Stimulated activated effector memory CD8-positive, alpha-beta T cell treated with anti-CD3 and anti-CD28 coated beads, Interleukin-12 subunit alpha, Interleukin-12 subunit beta, amount 100 ng/mL, for 72 hours (primary cell): ENCODE results near the gene GTPBP2.

Experiments used
- ATAC-seq: fragments of 150-1000 bp; cut with Tn5 transposase; 2 replicates; pipeline ENCODE4 v1.10.0; 2021
- DNase-seq, 2 donors: peaks; one replicate each; pipeline ENCODE4 v3.0.0; 2021 to 2022; ENCODE audit warnings: low spot score in 2 of 2
- H3K27ac Mint-ChIP-seq: one replicate; pipeline ENCODE4 v1.8.0; 2022; ENCODE audit warnings: mild to moderate bottlenecking, mixed read lengths
- H3K36me3 Mint-ChIP-seq: one replicate; pipeline ENCODE4 v1.8.0; 2022; ENCODE audit warnings: mild to moderate bottlenecking, mixed read lengths
- H3K4me1 Mint-ChIP-seq: one replicate; pipeline ENCODE4 v1.8.0; 2022; ENCODE audit warnings: mixed read lengths
- H3K4me3 Mint-ChIP-seq: one replicate; pipeline ENCODE4 v1.8.0; 2022; ENCODE audit warnings: mild to moderate bottlenecking, mixed read lengths
- H3K9me3 Mint-ChIP-seq: one replicate; pipeline ENCODE4 v1.8.0; 2022; ENCODE audit warnings: mixed read lengths

Gene GTPBP2, protein sequence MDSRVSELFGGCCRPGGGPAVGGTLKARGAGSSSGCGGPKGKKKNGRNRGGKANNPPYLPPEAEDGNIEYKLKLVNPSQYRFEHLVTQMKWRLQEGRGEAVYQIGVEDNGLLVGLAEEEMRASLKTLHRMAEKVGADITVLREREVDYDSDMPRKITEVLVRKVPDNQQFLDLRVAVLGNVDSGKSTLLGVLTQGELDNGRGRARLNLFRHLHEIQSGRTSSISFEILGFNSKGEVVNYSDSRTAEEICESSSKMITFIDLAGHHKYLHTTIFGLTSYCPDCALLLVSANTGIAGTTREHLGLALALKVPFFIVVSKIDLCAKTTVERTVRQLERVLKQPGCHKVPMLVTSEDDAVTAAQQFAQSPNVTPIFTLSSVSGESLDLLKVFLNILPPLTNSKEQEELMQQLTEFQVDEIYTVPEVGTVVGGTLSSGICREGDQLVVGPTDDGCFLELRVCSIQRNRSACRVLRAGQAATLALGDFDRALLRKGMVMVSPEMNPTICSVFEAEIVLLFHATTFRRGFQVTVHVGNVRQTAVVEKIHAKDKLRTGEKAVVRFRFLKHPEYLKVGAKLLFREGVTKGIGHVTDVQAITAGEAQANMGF

DNA sequence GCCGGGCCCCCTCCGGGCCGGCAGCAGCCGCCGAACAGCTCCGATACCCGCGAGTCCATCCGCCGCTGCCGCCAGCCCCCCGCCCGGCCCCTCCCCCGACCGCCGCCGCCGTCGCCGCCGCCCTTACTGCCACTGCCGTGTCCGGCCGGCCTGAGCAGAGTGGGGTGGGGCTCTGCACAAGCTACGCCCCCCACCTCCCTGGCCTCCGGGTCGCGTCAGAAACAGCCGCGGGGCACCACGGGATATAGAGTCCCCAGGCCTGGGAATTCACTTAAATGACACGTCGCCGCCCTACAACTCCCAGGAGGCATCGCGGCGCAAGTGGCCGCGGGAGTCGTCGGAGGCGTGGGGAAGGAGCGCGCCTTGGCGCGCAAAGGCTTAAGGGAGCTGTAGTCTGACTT, at the start of gene GTPBP2:
Gene GTPBP2, minus strand, starts transcription at position 161 of the 401 bp plus-strand sequence. Its CDS starts 102 bp downstream, at position 59.
- Mint-ChIP-seq H3K4me1 (peaks cover 43% of the 10 kb centered on the region), H3K27ac (peak within 1 kb of the TSS; percentile 98), H3K36me3 (peaks cover 57% of the 10 kb centered on the region), H3K9me3 (no peaks in the 10 kb centered on the region), H3K4me3 (peak within 1 kb of the TSS; percentile 95)
- ATAC-seq (peak; percentile 89), DNase-seq (peak; percentile 85 to 96)

DNA sequence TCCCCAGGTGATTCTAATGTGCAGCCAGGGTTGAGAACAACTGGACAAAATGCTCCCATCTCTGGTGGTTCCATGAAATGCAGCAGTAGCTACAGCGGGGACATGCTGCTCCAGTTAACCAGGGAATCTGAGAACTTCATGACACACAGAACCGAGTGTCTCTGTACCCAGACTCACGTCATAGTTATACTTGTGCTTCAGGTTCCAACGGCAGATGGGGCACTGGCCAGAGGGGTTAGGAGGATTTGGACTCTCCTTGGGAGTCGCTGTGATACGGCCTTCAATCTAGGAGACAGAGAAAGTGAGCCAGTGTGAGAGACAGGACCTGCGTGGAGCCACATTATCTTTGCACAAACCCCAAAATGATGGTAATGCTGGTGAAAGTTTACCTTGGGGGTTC, 49.3 kb upstream of the GTPBP2 start:
- H3K9me3 Mint-ChIP-seq: no peaks in the 10 kb centered on the region
- DNase-seq (no peak), ATAC-seq (no peak)
- peaks cover 81% of the 10 kb centered on the region for H3K36me3 Mint-ChIP-seq
- H3K4me1 Mint-ChIP-seq: peaks cover 11% of the 10 kb centered on the region
- H3K4me3 Mint-ChIP-seq: no peak overlapping the region
- H3K27ac Mint-ChIP-seq: no peak overlapping the region

DNA sequence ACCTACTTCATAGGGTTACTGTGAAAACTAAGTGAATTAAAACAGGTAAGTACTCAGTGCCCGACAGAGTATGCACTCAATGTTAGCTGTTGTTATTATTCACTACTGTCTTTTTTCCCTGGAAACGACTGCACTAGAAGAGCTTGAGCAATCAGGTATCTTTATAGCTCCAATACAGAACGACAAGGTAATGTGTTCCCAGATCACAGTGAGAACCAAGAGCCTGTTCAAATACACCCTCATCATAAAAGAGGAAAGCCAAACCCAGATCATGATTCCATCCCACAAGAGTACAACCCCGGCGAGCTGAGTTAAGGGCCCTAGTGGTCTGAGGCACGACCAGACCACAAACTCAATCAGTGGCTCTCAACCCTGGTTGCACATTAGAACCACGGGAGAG, 48.7 kb upstream of the GTPBP2 start:
- Mint-ChIP-seq H3K36me3 (peaks cover 87% of the 10 kb centered on the region), H3K27ac (no peak overlapping the region)
- no peak for ATAC-seq

DNA sequence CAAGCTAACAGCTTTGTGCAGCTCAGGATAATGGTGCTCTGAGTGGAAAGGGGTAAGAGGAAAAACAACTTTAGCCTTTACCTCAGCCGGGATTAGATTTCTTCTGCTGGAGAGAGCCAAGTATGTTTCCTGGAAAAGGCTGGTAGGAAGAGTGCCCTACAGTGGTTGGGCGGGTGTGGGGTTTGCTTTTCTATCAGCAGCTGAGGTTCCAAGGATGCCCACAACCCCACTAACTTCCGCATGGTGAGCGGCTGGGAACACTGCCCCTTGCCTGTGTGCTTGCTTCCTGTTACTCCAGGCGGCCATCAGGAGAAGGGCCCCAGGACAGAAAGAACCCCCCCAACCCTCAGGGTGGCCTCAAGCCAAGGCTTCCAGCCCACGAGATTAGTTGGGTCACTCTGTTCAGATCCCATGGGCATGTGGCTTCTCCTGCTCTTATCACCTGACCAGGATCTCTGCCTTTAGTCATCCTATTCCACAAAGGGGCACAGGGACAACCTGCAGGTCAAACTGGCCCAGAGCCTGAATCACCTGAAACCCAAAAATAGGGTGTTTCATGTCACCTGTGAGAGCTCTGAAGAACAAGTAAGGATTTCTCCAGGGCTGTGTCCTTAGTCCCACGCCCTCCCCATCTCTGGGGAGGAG, 48.0 kb upstream of the GTPBP2 start:
- no peaks in the 10 kb centered on the region for H3K4me1 Mint-ChIP-seq
- H3K4me3 Mint-ChIP-seq: no peak overlapping the region
- ATAC-seq (no peak), DNase-seq (no peak)
- peaks cover 94% of the 10 kb centered on the region for H3K36me3 Mint-ChIP-seq
- no peak overlapping the region for H3K27ac Mint-ChIP-seq
- H3K9me3 Mint-ChIP-seq: no peaks in the 10 kb centered on the region

More for the DNA sequence above, 48.7 kb upstream of the GTPBP2 start:
- Mint-ChIP-seq H3K4me1 (peaks cover 5% of the 10 kb centered on the region), H3K4me3 (no peak overlapping the region), H3K9me3 (no peaks in the 10 kb centered on the region)
- no peak for DNase-seq

DNA sequence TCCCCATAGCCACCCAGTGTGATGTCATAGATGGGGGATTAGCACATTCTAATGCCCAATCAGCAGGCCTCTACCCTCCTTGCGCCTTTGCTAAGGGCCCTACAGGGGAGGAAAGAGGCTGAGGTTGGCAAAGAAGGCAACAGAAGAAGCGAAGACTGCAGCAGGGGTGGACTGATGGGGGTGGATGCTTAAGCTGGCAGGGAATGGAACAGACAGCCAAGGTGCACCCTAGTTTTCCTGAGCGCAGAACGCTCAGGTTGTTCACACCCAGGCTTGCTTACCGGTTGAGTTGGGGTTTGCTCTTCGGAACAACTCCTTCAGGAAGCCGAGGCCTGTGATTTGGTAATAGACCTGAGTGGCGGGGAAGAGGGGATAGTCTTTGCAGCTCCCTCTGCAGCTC, 45.9 kb upstream of the GTPBP2 start:
- ATAC-seq (no peak), DNase-seq (no peak)
- no peak overlapping the region for H3K4me3 Mint-ChIP-seq
- H3K27ac Mint-ChIP-seq: peak overlapping the region; percentile 56
- H3K9me3 Mint-ChIP-seq: no peaks in the 10 kb centered on the region
- H3K4me1 Mint-ChIP-seq: peaks cover 8% of the 10 kb centered on the region
- H3K36me3 Mint-ChIP-seq: peaks cover 86% of the 10 kb centered on the region

DNA sequence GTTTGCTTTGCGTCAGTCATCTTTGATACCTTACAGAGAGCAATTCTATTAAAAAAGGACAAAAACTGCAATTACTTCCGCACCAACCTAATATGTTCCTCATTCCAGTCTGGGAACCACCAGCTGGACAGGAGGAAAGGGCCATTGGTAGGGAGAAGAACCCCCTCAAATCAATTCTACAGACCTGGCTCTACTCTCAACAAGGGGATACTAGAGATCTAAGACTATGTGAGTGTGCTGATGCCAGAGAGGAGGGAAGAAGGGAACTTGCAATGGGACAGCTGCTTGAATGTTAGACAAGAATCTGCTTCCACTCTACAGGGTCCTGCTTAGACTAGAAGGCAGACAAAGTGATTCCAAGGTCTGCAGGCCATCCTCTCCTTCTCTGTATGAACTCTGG, 45.2 kb upstream of the GTPBP2 start:
- no peak overlapping the region for H3K4me3 Mint-ChIP-seq
- H3K36me3 Mint-ChIP-seq: peaks cover 81% of the 10 kb centered on the region
- H3K27ac Mint-ChIP-seq: peak overlapping the region; percentile 56
- ATAC-seq (no peak), DNase-seq (no peak)
- no peaks in the 10 kb centered on the region for H3K9me3 Mint-ChIP-seq
- peaks cover 12% of the 10 kb centered on the region for H3K4me1 Mint-ChIP-seq

DNA sequence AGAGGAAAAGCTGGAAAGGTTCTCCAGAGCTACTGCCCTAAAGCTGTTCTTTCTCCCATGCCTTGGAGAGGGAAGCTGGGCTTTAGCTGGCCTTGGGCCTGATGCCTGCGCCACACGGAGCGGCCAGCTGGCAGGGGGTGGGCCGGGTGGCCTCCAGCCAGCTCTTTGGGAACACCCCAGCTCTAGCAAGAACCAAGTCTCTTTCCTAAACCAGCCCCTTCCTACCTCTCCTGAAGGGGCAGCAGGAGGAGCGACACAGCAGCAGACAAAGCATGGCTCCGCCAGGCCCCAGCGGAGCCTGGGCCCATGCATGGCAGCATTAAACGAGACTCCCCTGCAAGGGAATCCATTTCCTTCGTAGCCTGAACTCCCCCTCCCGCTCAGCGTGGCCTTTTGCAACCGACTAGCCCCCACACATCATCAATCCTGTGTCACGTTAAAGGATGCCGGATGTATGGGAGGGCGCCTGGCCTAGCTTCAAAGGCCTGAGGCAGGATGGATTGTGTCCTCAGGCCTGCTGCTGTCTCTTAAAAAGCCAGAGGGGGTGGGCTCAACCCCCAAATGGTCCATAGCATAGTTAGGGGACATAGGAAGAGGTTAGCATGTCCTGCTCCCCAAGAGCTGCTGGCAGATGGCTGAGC, 44.5 kb upstream of the GTPBP2 start:
- Mint-ChIP-seq H3K4me1 (peaks cover 14% of the 10 kb centered on the region), H3K36me3 (peaks cover 74% of the 10 kb centered on the region), H3K27ac (peak overlapping the region; percentile 63), H3K4me3 (no peak overlapping the region), H3K9me3 (no peaks in the 10 kb centered on the region)
- ATAC-seq (no peak), DNase-seq (no peak)

DNA sequence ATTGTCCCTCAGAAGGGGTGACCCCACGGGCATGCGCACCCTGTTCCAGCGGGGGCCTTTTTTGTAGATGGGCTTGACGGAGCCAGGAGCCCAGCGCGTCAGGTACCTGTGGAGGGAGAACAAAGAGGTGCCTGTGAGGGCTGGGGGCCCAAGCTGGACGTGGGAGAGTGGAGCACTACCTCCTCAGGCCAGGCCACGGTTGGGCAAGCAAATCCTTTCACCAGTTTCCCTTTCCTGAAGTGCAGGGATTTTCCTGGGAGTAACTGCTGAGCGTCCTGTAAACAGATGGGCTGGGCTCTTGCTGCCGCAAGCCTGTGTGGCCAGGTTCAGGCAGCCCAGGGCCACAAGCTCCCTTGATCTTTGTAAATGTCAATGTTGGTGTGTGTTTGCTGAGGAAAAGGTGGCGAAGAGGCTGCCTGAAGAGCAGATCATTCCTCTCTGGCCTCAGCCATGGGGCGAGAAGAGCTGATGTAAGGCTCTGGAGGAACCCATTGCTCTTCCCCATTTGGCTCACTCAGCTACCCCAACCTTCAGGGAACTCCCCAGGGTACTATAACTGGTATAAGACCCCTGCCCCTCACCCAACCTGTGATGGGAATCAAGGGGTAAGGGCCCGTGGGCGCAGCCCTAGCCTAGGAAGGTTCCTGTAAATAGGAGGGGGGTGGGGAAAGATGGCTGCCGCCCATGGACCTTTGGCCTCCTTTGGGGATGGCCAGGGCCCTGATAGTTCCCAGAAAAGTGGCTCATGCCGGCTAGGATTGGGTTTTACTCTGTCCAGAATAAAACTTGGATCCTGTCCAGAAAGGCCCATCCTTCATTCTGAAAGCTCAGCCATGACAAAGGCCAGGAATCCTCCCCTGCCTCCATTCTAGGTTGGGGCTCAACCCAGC, 43.0 kb upstream of the GTPBP2 start:
- DNase-seq (no peak), ATAC-seq (no peak)
- Mint-ChIP-seq H3K36me3 (peaks cover 74% of the 10 kb centered on the region), H3K4me3 (no peak overlapping the region), H3K9me3 (no peaks in the 10 kb centered on the region), H3K4me1 (peaks cover 29% of the 10 kb centered on the region), H3K27ac (peak overlapping the region; percentile 91)

DNA sequence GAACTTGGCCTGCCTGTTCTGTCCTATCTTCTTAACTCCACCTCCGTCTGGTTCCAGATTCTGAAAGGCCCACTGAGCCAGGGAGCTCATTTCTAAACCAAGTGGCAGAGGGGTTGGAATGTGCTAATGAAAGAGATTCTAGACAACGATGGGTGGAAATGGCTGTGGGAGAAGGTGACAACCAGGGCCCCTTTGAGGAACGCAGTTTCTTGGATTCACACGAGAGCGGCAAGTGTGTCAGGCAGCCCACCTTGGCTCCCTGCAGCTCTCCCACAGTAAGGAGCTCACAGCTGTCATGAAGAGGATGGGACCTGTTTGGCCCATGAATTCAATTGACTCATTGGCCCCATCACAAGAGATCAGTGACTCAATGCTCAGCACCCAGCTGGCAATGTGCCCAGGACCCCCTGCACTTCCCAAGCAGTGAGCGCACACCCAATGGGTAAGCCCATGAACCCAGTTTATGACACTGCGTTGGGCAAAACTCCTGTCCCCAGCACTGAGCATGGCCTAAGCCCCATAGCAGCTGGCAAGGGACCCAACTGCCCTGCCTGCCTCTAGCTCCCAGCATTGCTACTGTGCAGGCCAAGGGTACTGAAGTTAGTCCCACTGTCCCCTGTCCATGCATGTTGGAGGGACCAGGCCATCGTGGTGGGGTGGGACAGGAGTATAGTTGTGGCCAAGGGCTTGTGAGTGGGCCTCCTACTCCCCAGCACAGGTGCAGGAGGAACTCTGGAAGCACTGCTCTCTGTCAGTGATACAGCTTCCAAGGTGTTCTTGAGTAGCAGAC, 42.1 kb upstream of the GTPBP2 start:
- no peak for DNase-seq
- Mint-ChIP-seq H3K9me3 (no peaks in the 10 kb centered on the region), H3K4me3 (no peak overlapping the region), H3K36me3 (peaks cover 71% of the 10 kb centered on the region), H3K4me1 (peaks cover 32% of the 10 kb centered on the region), H3K27ac (peak overlapping the region; percentile 91)
- no peak for ATAC-seq

DNA sequence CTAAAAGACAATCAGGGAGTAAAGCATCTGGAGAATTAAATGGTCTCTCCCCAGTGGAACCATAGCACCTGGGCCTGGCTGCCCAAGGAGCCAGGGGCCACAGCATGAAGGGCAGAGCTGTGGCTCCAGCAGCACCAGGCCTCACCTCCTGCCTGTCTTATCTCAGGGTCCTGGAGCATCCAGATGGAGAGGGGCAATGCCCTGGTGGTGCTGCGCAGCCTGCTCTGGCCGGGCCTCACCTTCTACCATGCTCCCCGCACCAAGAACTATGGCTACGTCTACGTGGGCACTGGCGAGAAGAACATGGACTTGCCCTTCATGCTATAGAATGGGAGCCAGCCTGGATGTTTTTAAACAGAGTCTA, 41.5 kb upstream of the GTPBP2 start:
- Mint-ChIP-seq H3K36me3 (peaks cover 69% of the 10 kb centered on the region), H3K4me1 (peaks cover 32% of the 10 kb centered on the region), H3K4me3 (no peak overlapping the region), H3K9me3 (no peaks in the 10 kb centered on the region), H3K27ac (peak overlapping the region; percentile 91)
- no peak for DNase-seq
- no peak for ATAC-seq

DNA sequence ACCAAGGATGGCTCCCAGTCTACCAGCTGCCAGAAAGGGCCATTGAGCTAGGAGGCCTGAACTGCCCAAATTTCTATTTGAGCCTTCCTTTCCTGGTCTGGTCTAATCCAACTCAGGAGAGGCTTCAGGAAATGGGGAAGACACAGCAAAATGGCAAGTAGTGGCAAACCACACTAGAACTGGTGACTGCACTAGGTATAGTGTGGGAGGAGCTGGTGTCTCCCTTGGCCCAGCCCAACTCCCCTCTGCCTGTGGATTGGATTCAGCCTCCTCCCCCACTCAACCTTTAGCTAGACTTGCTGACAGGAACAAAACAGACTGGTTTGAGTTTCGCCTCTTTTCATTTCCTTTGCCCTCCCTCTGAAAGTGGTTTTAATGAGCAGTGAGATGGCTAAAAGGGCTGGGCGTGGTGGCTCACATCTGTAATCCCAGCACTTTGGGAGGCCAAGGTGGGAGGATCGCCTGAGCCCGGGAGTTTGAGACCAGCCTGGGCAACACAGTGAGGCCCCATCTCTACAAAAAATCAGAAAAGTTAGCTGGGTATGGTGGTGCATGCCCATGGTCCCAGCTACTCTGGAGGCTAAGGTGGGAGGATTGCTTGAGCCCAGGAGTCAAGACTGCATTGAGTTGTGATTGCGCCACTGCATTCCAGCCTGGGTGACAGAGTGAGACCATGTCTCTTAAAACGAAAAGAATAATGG, 41.0 kb upstream of the GTPBP2 start:
- Mint-ChIP-seq H3K9me3 (no peaks in the 10 kb centered on the region), H3K36me3 (peaks cover 66% of the 10 kb centered on the region), H3K27ac (peak overlapping the region; percentile 91), H3K4me1 (peaks cover 32% of the 10 kb centered on the region), H3K4me3 (no peak overlapping the region)
- ATAC-seq (peak; percentile 81), DNase-seq (no peak)

DNA sequence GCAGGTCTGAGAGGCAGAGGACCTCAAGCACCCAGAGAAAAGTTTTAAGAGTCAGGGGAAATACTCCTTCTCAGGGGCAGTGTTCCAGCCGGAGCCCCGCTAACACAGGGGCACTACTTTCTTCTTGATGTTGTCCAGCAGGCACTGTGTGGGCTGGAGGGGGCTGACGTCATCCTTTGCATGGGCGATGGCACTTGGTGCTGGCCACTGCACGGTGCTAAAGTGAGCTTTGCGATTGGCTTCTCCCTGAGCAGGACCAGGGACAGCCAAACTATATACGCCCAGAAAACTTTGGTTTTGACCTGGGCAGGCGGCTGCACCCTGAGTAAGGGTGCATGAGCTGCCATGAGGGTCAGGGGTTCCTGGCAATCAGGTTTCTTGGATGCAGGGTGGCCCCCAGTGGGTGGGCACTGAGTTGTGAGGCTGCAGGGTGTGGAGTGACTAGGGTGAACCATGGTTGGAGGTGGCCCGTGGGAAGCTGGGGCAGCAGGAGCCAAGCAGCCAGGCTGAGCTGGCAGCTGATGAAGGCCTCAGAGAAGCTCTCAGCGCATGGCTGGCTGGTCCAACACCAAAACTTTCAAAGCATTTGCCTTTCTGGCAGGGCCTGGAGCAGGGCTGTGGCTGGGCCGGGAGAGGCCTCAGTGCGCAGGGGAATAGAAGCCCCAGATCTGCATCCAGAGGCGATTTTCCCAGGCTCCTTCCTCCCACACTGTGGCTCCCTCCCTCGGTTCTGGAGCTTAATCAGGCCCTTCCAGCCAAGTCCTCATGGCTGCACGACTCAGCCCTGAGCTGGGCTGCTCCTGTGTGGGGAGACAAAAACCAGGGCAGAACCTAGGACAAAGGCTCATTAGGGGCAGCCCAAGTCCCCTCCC, 40.2 kb upstream of the GTPBP2 start:
- peak overlapping the region; percentile 91 for H3K27ac Mint-ChIP-seq

More for the DNA sequence above, 40.2 kb upstream of the GTPBP2 start:
- H3K9me3 Mint-ChIP-seq: no peaks in the 10 kb centered on the region
- ATAC-seq (peak; percentile 5), DNase-seq (no peak)
- H3K36me3 Mint-ChIP-seq: peaks cover 58% of the 10 kb centered on the region
- H3K4me1 Mint-ChIP-seq: peaks cover 32% of the 10 kb centered on the region
- H3K4me3 Mint-ChIP-seq: no peak overlapping the region
